ENCODE measurements around the gene SPATA21. TPM values are rescaled to one million over a fixed set of nuclear protein-coding genes. Genes with fewer than 3 reads are reported as not detected.
"Not testable (repeated sequence)": the region's sequence is repeated elsewhere in the genome, so short reads cannot be mapped to it uniquely, and the experiment has no call there.

SPATA21 gene, protein sequence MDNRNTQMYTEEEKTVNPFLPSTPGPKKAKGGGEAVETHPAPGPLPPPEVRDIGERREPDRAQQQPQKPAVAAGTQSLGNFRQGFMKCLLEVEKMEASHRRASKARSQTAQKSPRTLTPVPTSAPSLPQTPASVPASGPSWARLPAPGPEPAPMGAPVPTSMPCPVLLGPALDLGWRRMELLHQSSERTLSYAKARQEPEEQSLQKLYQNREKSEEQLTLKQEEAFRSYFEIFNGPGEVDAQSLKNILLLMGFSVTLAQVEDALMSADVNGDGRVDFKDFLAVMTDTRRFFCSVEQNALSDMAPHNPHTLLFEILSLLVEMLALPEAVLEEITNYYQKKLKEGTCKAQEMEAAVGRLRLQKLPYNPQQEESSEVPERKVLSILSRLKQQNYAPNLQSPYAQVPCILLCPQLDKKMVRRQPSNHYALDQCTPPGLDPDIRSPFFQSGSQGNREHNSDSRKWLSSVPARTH
- polyA plus RNA-seq (2013, experiment 1 of 2; ENCODE audit: insufficient read length), result 0.06 TPM
- polyA plus RNA-seq (2013, experiment 2 of 2; ENCODE audit: insufficient read length), result not detected

DNA sequence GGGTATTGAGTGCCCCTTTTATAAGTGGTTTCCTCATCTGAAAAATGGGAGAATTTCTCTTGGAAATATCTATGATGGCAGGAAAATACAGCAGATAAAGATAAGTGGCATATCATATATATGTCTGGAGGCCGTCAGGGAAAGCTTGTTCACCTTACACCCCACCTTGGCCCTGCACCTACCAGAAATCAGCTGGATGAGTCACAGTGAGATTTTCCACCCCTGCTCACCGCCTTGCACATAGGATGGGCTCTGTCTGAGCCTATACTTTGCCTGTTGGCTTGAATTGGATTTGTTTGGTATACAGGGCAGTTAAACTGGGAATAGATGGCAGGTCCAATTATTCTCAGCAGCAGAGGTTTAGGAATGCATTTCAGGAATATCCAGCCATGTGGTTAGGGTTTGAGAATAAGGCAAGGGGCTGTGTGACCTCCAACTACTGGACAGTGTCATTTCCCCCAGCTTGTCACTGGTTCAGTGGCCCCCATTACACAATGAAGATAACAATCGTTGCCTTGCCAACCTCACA is at the start of gene SPATA21:
SPATA21 (minus strand) TSS at position 479 of the 529 bp plus-strand sequence. CDS start 6,053 bp downstream, outside the sequence.
- no peak for DNase-seq

DNA sequence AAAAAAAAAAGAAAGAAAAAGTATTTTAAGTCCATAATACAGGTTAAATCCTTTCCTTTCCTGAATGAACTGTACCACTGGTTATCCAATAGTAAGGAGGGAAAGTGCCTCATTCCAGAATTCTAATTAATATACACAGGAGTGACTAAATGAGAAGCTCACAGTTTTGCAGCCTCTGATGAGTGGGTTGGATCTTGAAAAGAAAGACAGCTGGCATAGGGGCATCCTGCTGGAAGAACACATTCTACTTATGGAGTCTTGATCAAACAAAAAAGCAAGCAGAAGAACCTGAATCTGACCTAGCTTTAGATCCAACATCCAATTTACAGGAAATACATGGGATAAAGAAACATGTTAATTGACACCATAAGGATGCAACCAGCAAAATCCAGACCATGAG is 49.8 kb upstream of the SPATA21 start:
- DNase-seq, result not testable (repeated sequence)

- DNase-seq, result not testable (repeated sequence)
Measured at GRCh38 chr1:16486316-16486715, 49.1 kb upstream of the SPATA21 start.

DNA sequence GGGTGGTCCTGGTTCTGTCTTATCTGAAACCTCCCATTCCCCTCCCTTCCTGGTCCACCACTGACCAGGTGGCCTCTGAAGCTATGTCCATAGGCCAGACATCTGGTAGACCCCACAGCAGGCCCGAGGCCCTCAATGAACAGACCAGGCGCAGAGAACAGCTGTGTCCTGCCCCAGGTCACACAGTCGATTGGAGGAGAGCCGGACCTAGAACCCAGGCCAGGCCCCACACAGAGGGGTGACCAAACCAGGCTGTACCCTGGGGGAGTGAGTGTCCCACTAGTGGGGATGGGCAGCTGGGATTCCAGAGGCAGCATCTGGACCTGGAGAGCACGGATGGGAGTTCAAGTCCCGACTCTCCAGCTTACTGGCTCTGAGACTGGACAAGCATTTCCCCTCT is 47.7 kb upstream of the SPATA21 start:
- DNase-seq, result no peak

- no peak for DNase-seq
Measured at GRCh38 chr1:16484501-16484835, 47.2 kb upstream of the SPATA21 start.

- not testable (repeated sequence) for DNase-seq
Measured at GRCh38 chr1:16483639-16484500, 46.6 kb upstream of the SPATA21 start.

DNA sequence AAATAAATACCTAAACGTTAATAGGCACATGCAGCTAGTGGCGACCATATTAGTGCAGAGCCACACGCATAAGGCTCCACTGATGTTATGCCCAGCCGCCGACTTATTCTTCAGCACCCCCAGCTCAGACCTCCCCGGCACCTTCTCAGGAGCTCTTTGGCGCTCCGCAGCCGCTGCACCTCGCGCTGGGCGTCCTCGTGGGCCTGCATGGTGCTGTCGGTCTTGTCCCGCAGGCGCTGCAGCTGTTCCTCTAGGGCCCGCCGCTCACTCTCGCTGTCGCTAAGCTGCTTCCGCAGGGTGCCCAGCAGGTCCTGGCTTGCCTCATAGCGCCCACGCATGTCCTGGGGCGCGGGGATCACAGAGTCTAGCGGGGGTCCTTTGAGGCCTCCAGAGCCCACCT is 45.9 kb upstream of the SPATA21 start:
- DNase-seq, result not testable (repeated sequence)

DNA sequence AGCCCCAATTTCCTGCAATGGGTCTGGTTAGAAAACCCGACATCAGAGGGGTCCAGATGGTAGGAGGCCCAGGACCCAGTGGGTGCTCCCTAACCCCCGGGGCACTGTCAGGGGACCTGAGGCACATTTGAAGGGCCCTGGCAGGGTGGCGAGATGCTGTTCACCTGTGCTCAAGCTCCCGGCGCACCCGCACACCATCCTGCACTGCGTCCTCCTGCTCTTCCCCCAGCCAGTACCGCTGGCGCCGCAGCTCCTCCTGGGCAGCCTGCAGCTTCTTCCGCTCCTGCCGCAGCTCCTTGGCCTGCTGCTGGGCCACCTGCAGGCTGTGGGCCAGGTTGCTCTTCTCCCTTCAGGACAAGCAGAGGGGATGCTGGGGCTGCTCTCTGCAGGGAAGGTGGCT is 40.9 kb upstream of the SPATA21 start:
- no peak for DNase-seq

DNA sequence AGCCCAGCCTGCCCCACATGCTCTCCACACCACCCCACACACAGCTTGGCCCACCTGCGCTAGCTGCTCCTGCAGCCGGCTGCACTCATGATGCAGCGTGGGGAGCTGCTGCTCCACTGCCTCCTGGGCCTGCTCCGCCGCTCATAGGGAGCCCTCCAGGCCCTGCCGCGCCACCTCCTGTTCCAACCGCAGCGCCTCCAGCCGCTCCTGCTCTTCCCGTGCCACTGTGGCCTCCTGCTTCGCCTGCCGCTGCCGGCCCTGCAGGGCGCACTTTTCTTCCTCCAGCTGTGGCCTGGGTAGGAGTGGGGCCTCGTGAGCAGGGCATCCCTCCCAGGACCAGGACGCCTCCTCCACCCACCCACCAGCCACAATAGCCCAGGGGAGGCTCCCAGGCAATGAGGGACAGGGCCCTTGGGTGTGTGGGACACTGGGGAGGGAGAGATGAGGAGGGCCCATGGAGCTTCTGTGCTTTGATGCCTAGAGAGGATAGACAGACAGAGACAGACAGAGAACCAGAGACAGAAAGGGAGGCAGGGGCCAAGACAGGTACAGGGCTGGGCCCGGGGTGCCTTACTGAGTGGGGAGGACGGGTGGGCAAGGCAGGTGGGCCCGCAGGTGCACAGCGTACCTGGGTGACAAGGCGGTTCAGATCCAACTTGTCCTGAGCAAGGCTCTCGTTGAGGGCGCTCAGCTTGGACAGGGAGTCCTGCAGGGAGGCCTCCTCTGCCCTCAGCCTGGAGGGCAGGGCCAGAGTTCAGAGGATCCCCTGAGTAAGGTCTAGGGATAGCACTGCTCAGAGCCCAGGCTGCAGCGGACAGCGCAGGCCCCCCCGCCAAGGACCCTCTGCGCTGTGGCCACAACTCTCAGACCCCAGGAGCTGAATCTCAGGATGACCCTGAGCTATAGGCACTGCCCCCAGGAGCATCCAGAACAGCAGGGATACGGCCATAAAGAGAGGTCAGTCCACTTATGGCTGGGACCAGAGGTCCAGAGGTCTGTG is 38.8 kb upstream of the SPATA21 start:
- not testable (repeated sequence) for DNase-seq

GRCh38 chr1:16474891-16475290 is 37.7 kb upstream of the SPATA21 start:
- not testable (repeated sequence) for DNase-seq

DNA sequence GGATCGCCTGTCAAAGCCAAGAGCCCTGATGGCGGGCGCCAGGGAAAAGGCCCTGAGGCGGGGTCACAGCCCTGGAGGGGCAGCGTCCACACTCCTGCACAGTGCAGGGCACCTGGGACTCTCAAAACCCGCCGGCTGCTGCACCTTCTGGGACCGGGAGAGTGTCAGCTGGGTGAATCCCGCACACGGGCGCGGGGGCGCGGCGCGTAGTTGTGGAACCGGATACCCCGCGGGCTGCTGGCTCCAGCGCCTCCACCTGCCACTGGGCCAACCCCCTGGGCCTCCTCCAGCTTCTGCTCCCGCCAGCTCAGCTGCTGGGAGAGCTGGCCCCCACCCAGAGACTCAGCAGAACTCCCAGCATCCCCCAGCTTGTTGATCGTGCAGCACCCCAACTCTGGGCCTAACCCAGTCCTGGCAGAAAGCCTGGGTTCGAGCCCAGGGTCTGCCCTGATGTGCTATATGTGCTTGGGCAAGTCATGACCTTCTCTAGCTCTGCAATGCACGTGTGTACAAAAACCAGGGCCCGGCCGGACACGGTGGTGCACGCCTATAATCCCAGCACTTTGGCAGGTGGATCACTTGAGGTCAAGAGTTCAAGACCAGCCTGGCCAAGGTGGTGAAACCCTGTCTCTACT is 37.1 kb upstream of the SPATA21 start:
- DNase-seq, result no peak

- no peak for DNase-seq
Measured at GRCh38 chr1:16468558-16468957, 31.3 kb upstream of the SPATA21 start.

GRCh38 chr1:16464917-16465625 is 27.8 kb upstream of the SPATA21 start:
- DNase-seq, result peak; percentile 8

DNA sequence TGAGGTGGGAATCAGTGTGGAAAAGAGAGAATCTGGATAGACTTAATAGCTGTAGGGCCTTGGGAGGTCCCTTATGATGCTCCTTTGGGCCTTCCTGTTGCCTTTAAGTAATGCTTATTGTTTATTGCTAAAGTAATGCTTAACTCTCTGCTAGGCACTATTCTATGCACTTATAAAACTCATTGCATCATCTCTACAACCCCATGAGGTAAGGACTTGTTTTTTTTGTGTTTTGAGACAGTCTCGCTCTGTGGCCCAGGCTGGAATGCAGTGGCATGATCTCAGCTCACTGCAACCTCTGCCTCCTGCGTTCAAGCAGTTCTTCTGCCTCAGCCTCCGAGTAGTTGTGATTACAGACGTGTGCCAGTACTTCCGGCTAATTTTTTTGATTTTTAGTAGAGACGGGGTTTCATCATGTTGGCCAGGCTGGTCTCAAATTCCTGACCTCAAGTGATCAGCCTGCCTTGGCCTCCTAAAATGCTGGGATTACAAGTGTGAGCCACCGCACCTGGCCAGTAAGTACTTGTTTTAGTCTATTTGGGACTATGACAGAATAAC is 25.6 kb upstream of the SPATA21 start:
- DNase-seq, result no peak

DNA sequence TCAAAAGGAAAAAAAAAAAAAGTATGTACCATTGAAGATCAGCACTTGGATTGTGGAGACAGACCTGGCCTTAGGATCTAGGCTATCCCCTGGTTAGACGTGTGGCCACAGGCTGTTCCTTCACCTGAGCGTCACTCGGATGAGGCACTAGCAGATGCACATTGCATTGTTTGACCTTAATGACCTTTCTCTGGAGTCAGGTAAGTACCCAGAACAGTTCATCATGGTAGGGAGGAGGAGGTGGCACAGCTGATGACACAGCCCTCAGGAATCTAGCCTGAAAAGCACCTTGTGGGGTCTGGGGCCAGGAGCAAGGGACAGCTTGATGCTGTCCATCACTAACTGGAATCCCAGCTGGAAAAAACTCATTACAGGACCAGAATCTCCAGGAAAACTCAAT is 24.5 kb upstream of the SPATA21 start:
- no peak for DNase-seq

DNA sequence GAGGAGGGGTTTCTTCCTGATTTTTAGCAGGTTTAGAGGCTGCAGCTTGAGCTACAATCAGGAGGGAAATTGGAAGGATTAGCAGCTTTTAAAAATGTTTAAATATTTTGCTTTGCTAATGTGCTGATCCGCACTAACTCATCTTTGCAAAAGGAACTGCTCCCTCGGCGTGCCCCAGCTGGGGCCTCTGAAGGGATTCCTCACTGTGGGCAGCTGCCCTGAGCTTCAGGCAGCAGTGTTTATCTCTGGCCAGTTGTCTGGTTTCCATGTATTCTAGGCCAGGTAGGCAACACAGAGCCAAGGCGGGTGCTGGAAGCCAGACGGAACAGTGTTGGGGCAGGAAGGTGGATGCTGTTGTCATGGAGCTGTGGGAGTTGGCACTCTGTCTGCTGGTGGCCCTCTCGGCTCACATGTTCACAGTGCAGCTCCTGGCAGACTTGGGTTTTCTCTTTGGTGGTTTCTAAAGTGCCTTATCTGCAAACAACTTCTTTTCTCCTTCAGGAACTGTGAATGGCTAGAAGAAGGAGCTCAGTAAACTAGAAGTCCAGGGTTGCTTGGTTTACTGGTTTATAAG is 22.2 kb upstream of the SPATA21 start:
- DNase-seq, result no peak

GRCh38 chr1:16458831-16459230 is 21.6 kb upstream of the SPATA21 start:
- DNase-seq, result no peak

DNA sequence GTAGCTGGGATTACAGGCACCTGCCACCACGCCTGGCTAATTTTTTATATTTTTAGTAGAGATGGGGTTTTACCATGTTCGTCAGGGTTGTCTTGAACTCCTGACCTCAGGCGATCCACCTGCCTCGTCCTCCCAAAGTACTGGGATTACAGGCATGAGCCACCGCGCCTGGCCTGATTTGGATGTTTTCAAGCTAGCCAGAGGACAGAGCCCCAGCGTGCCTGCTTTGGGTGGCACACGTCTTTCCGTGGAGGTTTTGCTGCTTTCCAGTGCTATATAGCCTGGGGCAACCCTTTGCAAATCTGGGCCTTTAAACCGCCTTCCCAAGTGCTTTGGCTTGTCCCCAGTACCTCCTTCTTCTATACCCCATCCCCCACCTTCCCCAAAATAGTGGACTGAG is 18.9 kb upstream of the SPATA21 start:
- DNase-seq, result not testable (repeated sequence)

DNA sequence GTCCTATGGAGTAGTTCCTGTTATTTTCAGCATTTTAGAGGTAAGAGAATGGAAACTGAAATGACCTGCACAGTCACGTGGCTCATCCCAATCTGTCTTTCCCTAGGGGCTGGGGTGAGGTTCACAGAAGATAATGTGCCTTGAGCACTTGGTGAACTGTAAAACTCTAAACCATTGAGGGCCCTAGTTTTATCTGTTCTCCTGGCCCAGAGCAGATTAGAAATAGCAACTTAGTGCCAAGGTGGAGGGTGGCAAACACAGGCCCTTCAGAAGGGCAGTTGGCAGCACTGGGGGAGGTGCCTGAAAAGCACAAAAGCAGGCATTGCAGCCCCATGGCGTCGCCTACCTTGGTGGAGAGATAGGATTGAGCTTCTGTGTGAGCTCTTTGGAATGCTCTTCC is 17.7 kb upstream of the SPATA21 start:
- not testable (repeated sequence) for DNase-seq

All from fibroblast of skin of scalp (primary cell).